ENCODE results near the gene SHMT1.
"Not testable (repeated sequence)": the region's sequence is repeated elsewhere in the genome, so short reads cannot be mapped to it uniquely, and the experiment has no call there.

- TF ChIP-seq CTCF, POLR2A, EP300, POLR2AphosphoS5 (IDR thresholded peaks at IDR 0.05): not testable (repeated sequence)
Measured at GRCh38 chr17:18298061-18298460, 65.3 kb downstream of the SHMT1 start.

All from stomach (tissue), 4 donors.